ENCODE data around the gene AGTR1.
"Not testable (repeated sequence)": the region's sequence is repeated elsewhere in the genome, so short reads cannot be mapped to it uniquely, and the experiment has no call there.

Gene AGTR1

DNA sequence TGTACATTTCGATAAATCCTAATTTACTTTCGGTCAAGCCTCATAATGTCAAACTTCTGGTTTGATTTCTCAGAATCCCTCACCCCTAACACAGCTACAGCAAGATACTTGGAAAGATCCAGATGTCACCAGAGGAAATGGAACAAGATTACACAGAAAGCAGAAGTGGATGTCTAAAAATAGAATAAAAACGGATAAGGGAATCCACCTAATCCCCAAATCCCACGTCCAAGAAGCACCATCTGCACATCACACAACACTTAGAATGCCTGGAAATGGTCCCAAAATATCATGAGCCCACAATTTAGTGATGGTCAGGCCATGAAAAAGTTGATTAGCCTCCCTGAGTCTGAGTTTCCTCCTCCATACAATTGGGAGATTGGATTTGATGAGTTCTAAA lies 61.7 kb downstream of the AGTR1 start:
- DNase-seq: no peak

DNA sequence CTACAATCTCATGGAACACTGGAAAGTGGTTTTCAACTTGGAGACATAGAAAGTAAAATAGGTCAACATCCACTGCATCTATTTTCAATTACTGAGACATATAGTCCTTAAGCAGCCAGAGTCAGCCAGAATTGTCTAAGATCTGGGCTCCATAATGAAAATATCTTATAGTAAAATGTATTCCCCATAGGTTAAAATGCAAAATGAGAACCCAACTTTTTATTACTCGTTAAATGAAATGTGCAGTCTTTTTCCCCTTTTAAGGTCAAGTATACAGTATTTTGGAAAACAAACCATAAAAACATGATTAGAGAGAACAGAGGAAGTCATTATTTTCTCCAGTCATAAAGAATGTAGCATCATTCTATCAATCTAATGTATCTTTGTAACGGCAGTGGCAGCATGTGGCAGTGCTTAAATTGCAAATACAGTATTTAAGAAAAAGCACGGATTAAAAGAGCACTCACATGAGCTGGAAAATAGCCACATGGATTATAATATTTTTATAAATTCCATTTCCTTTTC lies 65.5 kb downstream of the AGTR1 start:
- no peak for DNase-seq

DNA sequence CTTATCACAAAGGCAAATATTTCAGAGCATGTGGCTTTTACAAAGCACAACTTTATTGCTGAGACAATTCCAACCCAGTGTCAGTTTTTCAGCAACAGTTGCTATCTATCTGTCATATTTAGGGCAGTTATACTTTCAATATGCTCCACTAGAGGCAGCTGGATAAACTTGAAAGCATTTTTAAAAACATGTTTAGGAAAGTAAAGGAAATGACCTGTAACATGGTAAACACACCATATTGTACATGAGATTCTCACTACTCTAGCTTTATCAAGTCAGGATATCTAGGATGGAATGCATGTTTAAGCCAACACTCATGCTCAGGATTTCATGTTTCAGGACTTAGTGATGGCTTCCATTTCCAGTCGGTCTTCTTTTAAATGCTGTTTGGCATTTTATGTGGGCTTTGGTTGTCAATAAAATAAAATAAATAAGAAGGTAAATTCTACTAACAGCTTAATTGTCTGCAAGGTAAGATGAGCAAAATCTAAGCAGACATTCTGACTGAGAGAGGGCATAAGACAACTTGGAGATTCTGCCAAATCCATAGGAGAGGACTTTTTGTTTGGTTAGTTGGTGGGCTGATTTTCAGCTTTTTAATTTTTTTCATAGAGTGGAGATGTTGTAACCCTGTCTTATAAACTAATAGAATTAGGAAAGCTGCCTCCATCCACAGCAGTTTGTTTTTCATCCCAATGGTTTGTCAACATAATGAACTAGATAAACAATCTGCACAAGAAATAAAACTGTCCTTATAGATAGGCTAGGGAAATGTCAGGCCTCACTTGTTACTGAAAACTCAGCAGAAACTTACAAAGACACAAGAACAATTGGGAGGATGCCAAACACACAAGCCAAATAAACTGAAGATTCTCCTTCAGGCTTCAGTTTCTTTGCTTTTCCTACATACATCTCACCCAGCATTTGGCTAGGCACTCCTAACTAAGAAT lies 66.6 kb downstream of the AGTR1 start:
- DNase-seq: no peak

DNA sequence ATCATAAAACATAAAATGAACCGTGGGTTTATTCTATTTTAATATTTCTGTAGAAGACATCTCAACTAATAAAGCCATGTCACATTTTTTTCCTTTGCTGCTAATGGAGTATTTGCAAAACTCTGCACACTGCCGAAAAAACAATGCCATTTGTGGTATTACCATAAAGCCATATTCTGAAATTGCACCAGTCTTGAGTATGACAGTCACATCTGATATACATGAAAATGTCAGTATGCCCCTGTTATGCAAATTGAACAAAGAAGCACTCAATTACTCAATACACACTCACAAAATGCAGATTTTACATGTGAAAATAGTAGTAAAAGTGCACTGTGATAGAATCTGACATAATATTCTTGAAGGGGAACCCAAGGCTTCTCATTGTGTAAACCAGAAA lies 74.7 kb downstream of the AGTR1 start:
- no peak for DNase-seq

DNA sequence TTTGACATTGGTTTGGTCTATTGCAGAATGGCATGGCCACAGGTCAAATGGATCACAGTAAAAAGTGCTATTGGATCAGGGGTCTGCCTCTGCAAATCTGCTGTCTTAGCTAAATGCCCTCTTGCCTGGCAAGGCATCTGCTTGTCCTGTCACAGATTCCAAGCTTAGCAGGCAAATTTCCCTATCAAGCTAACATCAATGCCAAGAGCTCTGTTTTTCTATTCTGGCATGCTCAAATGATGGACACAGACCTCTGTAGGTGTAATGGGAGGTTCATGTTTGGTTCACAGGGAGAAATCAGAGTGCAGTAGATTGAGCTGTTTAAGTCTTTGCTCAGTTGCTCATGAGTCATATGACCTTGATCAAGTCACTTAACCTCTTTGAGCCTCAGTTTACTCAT lies 75.1 kb downstream of the AGTR1 start:
- no peak for DNase-seq

DNA sequence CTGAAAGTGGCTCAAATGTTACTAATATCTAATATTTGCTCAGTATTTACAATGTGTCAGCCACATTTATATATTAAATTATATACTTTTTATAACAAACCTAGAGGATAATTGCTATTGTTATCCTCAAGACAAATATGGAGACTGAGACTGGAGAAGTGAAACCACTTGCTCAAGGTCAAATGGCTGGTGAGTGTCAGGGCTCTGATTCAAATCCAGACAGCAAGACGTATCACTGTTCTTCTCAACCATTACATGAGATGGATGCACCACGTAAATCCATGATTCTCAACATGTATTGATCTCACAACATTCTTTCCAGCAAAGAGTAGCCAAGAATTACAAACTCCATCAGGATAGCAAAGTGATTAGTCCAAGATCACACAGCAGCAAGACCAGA lies 76.1 kb downstream of the AGTR1 start:
- DNase-seq: no peak

DNA sequence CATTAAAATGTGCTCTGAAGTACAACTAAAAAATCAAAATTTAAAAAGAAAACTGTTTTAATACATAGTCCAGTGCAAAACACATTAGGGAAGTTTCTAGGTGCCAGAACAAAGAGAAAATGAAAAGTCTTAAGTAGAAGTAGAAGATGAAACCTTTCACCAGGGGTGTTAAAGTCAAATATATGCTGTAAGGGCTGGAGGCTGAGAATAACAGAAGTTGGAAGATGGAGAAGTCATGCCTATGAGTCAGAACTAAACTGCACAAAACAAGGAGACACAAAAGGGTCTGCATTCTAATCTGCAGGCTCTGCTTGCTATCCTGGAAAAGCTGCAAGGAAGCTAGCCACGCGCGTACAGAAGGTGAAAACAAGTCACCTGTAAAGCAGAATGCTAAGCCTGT lies 81.2 kb downstream of the AGTR1 start:
- no peak for DNase-seq

DNA sequence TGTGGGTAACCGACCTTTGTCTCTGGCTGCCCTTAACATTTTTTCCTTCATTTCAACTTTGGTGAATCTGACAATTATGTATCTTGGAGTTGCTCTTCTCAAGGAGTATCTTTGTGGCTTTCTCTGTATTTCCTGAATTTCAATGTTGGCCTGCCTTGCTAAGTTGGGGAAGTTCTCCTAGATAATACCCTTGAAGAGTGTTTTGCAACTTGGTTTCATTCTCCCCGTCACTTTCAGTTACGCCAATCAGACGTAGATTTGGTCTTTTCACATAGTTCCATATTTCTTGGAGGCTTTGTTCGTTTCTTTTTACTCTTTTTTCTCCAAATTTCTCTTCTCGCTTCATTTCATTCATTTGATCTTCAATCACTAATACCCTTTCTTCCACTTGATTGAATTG lies 87.3 kb downstream of the AGTR1 start:
- not testable (repeated sequence) for DNase-seq

DNA sequence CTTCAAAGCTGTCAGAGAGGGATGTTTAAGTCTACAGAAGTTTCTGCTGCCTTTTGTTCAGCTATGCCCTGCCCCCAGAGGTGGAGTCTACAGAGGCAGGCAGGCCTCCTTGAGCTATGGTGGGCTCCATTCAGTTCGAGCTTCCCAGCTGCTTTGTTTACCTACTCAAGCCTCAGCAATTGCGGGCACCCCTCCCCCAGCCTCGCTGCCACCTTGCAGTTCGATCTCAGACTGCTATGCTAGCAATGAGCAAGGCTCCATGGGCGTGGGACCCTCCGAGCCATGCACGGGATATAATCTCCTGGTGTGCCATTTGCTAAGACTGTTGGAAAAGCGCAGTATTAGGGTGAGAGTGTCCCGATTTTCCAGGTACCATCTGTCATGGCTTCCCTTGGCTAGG lies 88.5 kb downstream of the AGTR1 start:
- DNase-seq: not testable (repeated sequence)

DNA sequence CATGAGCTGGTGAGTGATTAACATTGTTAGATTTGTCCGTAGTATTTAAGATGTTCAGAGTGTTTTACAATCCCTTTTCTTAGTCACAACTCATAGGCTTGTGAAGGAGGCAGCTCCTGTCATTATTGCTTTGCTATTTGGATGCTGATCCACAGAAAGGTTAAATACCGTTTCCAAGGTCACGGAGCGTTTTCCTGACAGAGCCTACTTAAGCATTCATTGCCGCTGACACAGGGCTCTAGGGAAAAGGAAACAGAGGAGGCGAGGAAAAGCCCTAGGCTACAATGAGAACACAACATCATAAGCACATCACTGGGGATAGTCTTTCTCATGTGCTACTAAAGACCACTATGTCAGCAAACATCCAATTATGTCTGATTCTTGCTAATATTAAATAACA lies 91.4 kb downstream of the AGTR1 start:
- no peak for DNase-seq

DNA sequence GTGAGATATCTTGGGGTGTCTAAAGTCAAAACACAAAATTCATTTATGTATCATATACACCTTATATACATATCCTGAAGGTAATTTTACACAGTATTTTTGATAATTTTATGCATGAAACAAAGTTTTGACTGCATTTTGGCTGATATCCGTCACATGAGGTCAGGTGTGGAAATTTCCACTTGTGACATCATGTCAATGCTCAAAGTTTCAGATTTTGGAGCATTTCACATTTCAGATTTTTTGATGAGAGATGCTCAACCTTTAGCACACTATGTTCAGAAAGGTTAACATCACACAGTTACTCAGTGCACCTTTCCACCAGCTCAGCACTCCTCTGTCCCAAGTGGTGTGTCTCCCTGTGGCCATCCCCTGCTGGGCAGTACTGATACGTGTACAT lies 92.2 kb downstream of the AGTR1 start:
- DNase-seq: no peak

DNA sequence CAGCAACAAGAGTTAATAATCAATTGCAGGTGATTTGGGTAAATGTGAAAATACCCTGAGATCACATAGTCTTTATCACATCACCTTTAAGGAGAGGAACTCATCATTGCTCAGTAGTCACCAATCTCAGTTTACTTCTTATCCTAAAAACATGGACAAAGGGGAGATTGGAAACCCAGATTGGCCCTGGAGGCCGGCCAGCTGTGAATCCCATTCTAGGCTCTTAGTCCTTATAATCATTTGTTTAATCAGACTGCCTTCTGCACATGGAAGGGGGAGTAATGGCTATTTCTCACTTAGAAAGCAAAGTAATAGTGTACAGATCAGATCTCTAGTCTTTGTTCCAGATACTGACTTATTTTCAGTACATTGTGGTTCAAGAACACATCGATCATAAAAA lies 92.7 kb downstream of the AGTR1 start:
- no peak for DNase-seq

DNA sequence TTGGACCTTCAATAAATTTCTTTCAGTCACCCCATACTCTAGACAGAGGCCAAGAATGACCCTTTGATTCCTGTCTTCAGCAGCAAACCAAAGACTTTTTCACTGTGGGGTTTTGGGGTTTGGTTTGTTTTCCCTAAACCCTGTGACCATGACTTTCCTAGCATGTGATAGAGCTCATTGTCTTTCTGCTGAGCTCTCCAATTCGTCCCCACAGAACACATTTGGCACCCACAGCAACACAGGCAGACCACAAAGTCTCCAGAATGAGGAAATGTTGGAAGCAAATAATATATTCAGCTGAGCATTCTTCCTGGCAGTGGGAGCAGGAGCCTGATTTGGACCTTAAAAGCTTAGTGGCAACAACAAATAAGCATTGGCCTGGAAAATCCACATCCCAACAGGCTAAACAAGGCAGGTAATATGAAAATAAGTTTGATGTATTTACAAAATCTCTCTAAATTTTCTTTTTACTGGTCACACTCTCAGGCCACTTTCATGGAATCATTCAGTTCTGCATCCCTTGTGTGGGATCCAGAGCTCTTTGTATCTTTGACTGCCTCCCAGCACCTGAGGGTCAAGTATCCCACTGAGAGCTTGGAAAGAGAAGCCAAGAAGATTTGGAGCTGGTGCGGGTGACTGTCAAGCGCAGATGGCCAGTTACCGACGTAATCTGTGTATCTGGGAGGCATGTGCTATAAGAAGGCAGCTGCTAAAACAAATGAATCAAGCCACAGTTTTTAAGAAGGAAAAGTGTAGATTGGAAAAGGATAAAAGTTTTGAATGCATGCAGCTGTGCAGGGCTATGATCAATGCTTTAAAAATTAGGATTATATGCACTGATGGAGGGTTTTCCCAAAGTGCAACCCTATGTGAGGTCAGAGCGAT lies 93.4 kb downstream of the AGTR1 start:
- no peak for DNase-seq

DNA sequence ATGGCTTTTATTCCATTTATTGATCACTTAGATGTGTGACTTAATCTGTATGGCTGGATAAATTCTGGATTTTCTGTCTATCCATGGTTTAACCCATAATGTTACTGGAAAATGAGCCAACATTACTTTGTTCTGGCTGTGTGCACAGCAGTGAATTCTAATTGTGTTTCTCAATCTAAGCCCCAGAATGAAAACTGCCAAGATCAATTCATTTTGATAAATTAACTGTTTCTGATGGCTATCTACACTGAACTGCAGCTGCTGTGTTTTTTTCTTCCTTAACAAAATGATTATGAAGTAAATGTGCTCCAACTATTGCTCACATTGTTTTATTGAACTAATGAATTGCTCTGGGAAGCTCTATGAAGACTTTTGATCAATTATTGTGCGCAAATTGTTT lies 94.2 kb downstream of the AGTR1 start:
- no peak for DNase-seq

DNA sequence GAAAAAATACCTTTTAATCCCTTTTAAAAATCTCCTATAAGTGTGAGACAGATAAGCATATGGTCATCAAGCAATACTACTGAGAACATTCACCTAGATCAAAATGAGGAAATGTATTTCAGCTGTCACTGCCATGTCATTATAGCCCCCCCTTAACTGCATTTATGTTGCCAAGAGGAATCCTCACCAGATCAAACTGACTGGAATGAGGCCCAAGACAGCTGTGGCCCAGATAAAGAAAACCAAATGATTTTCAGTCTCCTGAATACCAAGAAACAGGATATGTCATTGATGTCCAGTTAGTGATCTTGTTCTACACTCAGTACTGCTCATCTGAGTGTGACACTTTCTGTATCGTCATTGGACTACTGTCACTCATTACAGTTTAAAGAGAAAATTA lies 94.8 kb downstream of the AGTR1 start:
- no peak for DNase-seq
